ENCODE data around the gene SESTD1. TPM values are rescaled to one million over a fixed set of nuclear protein-coding genes. Genes with fewer than 3 reads are reported as not detected.

The SESTD1 gene
- total RNA-seq, 4 donors from 2014 or later = 132 to 205 (median 137) TPM

DNA sequence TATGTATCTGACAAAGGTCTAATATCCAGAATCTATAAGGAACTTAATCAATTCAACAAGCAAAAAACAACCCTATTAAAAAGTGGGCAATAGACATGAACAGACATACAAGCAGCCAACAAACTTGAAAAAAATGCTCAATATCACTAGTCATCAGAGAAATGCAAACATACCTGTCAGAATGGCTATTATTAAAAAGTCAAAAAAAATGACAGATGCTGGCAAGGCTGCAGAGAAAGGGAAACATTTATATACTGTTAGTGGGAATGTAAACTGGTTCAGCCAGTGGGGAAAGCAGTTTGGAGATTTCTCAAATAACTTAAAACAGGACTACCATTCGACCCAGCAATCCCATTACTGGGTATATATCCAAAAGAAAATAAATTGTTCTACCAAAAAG lies 21.6 kb downstream of the SESTD1 start:
- no peak for TF ChIP-seq CTCF (IDR thresholded peaks at IDR 0.05; ENCODE audit: low read depth)

- no peak for TF ChIP-seq CTCF (IDR thresholded peaks at IDR 0.05; ENCODE audit: low read depth)
Observed at GRCh38 chr2:179240481-179241451, 23.9 kb downstream of the SESTD1 start.

- TF ChIP-seq CTCF (IDR thresholded peaks at IDR 0.05; ENCODE audit: low read depth) = no peak
Observed at GRCh38 chr2:179239838-179240237, 24.8 kb downstream of the SESTD1 start.

- no peak for TF ChIP-seq CTCF (IDR thresholded peaks at IDR 0.05; ENCODE audit: low read depth)
Observed at GRCh38 chr2:179239195-179239594, 25.4 kb downstream of the SESTD1 start.

DNA sequence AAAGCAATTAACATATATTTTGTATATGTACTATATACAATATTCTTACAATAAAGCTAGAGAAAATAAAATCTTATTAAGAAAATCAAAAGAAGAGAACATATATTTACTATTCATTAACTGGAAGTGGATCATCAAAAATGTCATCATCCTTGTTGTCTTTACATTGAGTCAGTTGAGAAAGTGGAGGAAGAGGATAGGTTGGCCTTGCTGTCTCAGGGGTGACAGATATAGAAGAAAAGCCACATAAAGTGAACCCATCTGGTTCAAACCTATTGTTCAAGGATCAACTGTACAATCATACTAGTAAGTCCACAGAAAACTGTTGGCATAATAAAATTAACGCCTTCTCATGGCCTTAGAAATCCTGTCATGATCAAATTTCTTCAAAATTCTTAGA lies 26.6 kb downstream of the SESTD1 start:
- TF ChIP-seq CTCF (IDR thresholded peaks at IDR 0.05; ENCODE audit: low read depth) = no peak

DNA sequence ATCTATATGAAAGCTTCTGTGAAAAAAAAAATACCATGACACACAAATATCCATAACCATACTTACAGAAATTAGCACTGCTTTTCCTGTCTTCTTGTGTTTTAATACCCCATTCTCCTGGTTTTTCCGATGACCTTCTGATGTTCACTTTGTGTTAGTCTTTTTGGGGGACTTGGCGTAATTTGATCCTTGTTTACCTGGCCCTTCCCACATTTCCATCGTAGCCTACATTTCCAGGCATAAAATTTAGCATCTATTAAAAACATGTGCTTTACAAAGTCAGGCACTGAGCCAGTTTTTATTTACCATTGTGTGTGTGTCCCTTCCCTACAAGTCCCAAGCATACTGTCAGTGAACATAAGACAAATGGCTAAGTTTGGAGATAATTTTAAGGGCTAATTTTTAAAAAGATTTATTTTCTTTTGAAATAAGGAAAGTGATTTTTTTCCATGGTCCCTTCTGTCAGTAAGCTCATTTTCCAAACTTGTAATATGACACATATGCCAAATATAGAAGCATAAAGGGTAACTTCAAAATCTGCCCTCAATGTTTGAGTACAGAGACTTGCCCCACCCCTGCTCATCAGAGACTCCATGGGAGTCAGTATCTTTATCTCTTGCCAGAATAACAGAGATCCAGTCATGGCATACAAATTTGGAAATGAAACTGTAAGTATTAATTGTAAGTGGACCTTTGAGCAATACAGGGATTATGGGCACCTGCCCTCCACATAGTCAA lies 27.3 kb downstream of the SESTD1 start:
- TF ChIP-seq CTCF (IDR thresholded peaks at IDR 0.05; ENCODE audit: low read depth) = no peak

- TF ChIP-seq CTCF (IDR thresholded peaks at IDR 0.05; ENCODE audit: low read depth) = no peak
Observed at GRCh38 chr2:179235463-179236108, 29.0 kb downstream of the SESTD1 start.
